Uterus (tissue), 4 donors: Measurements from ENCODE around the gene TFAP2D. TPM values are rescaled to one million over a fixed set of nuclear protein-coding genes. Genes with fewer than 3 reads are reported as not detected.

Experiments
- DNase-seq, 2 donors: peaks; one replicate each; pipeline ENCODE4 v3.0.0-alpha.2; 2019 to 2020
- H3K27ac ChIP-seq, 2 donors: fragments of 200-600 bp; sonication (generic); 1 replicate in 1 of 2; 2 replicates in 1 of 2; pipeline ENCODE4 v1.5.1; 2016 to 2018
- H3K27me3 ChIP-seq, 2 donors: fragments of 200-600 bp; sonication (generic); one replicate each; pipeline ENCODE4 v1.5.1; 2018 to 2019; ENCODE audit warnings: control low read depth in 1 of 2
- H3K36me3 ChIP-seq, 2 donors: fragments of 200-600 bp; sonication (generic); one replicate each; pipeline ENCODE4 v1.5.1; 2019; ENCODE audit warnings: control low read depth in 1 of 2
- H3K4me1 ChIP-seq, 2 donors: fragments of 200-600 bp; sonication (generic); one replicate each; pipeline ENCODE4 v1.5.1; 2018 to 2019; ENCODE audit warnings: control low read depth in 1 of 2
- H3K4me3 ChIP-seq, 2 donors: fragments of 200-600 bp; sonication (generic); 1 replicate in 1 of 2; 2 replicates in 1 of 2; pipeline ENCODE4 v1.5.1; 2018 to 2019; ENCODE audit warnings: mild to moderate bottlenecking in 1 of 2
- H3K9me3 ChIP-seq, 2 donors: fragments of 200-600 bp; sonication (generic); one replicate each; pipeline ENCODE4 v1.5.1; 2019; ENCODE audit warnings: control low read depth in 1 of 2
- POLR2A ChIP-seq, 2 donors: fragments of 450-650 bp; IDR thresholded peaks; one replicate each; pipeline ENCODE4 v1.6.1; 2016; ENCODE audit warnings: antibody characterized with exemption in 2 of 2, mild to moderate bottlenecking in 1 of 2, moderate library complexity in 1 of 2
- intact Hi-C: fragments of 100-400 bp; cut with DNase I; formaldehyde crosslinking; loops from one replicate; pipeline ENCODE4 v1.15.1; 2023; ENCODE audit warnings: low total_unique reads
- total RNA-seq, 4 donors: library from RNA; depleted of rRNA in 3 of 4; stranded (reverse); fragments of >200 nt in 3 of 4; gene quantifications; one replicate each; pipeline versions ENCODE4 v1.1.0 to v1.2.4, GENCODE V29; 2014 to 2023
- TF ChIP-seq, protein P1 (sequence below), 4 experiments: fragments of 200-600 bp in 2 of 4; fragments of 450-650 bp in 2 of 4; sonication (generic) in 2 of 4; IDR thresholded peaks; one replicate each; pipeline ENCODE4 v1.5.1; 2016 to 2019; ENCODE audit warnings: antibody characterized with exemption in 4 of 4, mild to moderate bottlenecking in 2 of 4, moderate library complexity in 1 of 4
- donor health status: DM: yes; HTN: yes; CAD: no.

Gene TFAP2D
- total RNA-seq, 4 donors from 2014 or later = not detected

DNA sequence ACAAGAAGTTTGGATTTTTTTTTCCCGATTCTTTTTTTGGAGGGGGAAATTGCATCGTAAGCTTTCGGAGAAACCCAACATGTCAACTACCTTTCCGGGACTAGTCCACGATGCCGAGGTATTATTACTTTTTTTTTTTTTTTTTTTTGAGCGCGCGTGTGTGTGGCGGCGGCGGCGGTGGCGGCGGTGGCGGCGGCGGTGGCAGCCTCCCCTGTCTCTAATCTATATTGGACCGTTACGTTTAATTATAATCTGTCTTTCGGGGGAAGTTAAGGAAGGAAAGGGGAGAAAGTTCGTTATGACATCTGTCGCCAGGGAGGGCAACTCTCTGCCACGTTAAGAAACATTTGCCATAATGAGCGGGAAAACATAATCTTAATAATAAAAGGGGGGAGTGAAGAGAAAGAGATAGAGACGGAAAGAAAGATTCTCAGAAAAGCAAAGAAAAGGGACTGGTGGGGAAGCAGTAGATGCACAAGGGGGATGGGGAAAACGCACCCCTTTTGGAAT is 706 bp downstream of the TFAP2D start:
- peaks cover 0 to 10% of the 10 kb centered on the region in 2 donors for H3K27me3 ChIP-seq

DNA sequence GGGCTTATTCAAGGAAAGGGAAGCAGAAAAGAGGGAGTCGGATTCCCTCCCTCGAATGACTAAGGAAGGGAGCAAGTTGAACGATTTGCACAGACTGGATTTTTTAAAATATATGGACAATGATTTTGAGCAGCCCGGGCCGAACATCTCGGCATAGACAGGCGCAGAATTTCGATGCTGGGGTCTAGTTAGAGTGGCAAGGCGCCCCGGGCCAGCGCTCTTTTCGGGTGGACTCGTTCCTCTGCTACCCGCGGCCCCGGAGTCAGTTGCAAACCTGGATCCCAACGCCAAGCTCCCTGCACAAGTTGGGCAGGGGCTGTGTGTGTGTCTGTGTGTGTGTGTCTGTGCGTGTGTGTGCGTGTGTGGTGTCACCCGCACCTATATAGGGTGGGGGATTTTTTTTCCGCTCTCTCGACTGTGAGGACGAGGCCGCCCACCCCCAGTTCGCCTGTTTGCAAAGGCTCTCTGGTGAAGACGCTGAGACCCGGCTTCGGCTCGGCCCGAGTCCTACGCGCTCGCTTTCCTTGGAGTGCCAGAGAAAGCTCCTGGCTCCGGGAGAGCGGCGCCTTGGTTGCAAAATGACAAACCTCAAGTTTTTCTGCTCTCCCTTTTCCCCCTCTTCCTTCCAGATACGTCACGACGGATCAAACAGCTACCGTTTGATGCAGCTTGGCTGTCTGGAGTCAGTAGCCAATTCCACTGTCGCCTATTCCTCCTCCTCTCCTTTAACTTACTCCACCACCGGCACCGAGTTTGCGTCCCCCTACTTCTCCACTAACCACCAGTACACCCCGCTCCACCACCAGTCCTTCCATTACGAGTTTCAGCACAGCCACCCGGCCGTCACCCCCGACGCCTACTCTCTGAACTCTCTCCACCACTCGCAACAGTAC is 1.4 kb downstream of the TFAP2D start:
- Histone ChIP-seq H3K27me3 (peaks cover 0 to 10% of the 10 kb centered on the region in 2 donors), H3K27ac (no peak overlapping the region), H3K36me3 (no peaks in the 10 kb centered on the region), H3K4me3 (no peak overlapping the region), H3K9me3 (no peaks in the 10 kb centered on the region), H3K4me1 (no peaks in the 10 kb centered on the region)
- DNase-seq = no peak
- TF ChIP-seq, protein P1, sequence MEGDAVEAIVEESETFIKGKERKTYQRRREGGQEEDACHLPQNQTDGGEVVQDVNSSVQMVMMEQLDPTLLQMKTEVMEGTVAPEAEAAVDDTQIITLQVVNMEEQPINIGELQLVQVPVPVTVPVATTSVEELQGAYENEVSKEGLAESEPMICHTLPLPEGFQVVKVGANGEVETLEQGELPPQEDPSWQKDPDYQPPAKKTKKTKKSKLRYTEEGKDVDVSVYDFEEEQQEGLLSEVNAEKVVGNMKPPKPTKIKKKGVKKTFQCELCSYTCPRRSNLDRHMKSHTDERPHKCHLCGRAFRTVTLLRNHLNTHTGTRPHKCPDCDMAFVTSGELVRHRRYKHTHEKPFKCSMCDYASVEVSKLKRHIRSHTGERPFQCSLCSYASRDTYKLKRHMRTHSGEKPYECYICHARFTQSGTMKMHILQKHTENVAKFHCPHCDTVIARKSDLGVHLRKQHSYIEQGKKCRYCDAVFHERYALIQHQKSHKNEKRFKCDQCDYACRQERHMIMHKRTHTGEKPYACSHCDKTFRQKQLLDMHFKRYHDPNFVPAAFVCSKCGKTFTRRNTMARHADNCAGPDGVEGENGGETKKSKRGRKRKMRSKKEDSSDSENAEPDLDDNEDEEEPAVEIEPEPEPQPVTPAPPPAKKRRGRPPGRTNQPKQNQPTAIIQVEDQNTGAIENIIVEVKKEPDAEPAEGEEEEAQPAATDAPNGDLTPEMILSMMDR (IDR thresholded peaks at IDR 0.05) = no peak
- no peak for TF ChIP-seq POLR2A (IDR thresholded peaks at IDR 0.05)
- intact Hi-C loops = no loop called here

More for the DNA sequence above, 706 bp downstream of the TFAP2D start:
- intact Hi-C loops = no loop called here
- Histone ChIP-seq H3K4me1 (no peaks in the 10 kb centered on the region), H3K9me3 (no peaks in the 10 kb centered on the region), H3K27ac (no peak overlapping the region), H3K4me3 (no peak overlapping the region), H3K36me3 (no peaks in the 10 kb centered on the region)
- DNase-seq = no peak
- TF ChIP-seq, protein P1 (IDR thresholded peaks at IDR 0.05) = no peak
- no peak for TF ChIP-seq POLR2A (IDR thresholded peaks at IDR 0.05)

DNA sequence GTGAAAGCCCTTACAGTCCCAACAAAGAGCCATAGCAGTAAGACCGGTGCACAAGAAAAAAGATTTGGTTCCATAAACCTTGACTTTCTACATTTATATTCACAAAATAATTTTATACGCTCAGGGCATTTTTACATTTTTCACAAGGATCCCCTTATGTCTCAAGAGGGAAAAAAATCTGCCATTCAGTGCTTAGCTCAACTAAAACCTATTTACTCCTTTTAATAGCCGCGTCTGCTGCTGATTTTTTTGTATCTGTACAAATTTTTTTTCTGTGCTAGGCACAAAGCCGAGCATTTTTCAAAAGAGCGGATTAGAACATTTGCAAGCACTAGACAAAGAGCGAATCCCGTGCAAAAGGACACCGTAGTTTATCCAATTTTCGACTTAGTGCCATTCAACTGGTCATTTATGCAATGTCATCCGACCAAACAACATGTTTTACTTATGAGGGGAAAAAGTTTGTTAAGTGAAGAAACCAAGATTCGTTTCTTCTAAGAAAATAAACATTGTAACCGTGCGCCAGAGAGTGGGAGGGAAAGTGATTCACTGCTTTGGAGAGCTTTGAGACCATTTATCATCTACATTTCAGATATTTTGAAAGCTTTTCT is 3.7 kb downstream of the TFAP2D start:
- no peak overlapping the region for H3K4me3 ChIP-seq
- intact Hi-C loops = no loop called here
- no peaks in the 10 kb centered on the region for H3K36me3 ChIP-seq
- H3K27me3 ChIP-seq = peaks cover 0 to 7% of the 10 kb centered on the region in 2 donors
- H3K9me3 ChIP-seq = no peaks in the 10 kb centered on the region
- H3K27ac ChIP-seq = no peak overlapping the region
- TF ChIP-seq POLR2A (IDR thresholded peaks at IDR 0.05) = no peak
- TF ChIP-seq, protein P1 (IDR thresholded peaks at IDR 0.05) = no peak
- no peak for DNase-seq
- H3K4me1 ChIP-seq = no peaks in the 10 kb centered on the region

DNA sequence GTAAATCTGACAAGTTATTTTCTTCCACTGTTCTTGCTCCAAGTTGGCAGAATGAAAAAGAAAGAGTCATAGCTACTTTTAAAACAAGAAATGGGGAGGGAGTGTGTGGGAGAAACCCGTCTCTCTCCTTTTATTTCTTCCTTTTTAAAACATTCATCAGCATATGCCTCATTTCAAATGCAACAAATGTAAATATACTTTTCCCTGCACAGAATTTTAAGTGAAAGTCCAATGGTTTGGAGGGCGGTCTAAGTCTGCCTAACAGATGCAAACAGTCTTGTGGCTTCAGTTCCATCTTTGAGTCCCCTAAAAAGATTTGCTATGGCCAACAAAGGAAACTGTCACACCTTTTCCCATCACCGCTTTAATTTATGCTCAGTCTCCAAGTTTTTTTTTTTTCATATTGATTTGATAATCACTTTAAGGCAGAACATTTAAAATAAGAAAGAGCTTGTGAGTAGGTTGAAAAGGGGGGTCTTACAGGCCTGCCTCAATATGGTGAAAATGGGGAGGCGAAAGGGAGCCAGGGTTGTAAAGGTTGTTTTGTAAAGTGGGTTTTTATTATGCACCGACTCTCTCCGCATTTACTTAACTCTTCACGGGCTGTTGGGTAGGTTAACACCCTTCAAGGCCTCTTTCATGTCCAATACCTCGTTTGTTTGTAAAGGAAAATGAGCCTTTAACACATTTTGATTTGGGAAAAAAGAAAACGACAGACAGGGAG is 4.6 kb downstream of the TFAP2D start:
- Histone ChIP-seq H3K27me3 (peaks cover 0 to 15% of the 10 kb centered on the region in 2 donors), H3K36me3 (no peaks in the 10 kb centered on the region), H3K4me1 (no peaks in the 10 kb centered on the region), H3K9me3 (no peaks in the 10 kb centered on the region), H3K27ac (no peak overlapping the region), H3K4me3 (no peak overlapping the region)
- TF ChIP-seq, protein P1 (IDR thresholded peaks at IDR 0.05) = no peak
- TF ChIP-seq POLR2A (IDR thresholded peaks at IDR 0.05) = no peak
- no peak for DNase-seq
- intact Hi-C loops = no loop called here
